Ovary (tissue), 9 donors: ENCODE data around the gene ZNF74. TPM values are rescaled to one million over a fixed set of nuclear protein-coding genes. Genes with fewer than 3 reads are reported as not detected.
"Not testable (repeated sequence)": the region's sequence is repeated elsewhere in the genome, so short reads cannot be mapped to it uniquely, and the experiment has no call there.

Experiments used
- DNase-seq, 5 donors: peaks; one replicate each; pipeline ENCODE4 v3.0.0-alpha.2; 2019 to 2020
- H3K27ac ChIP-seq, 2 donors: fragments of 200-600 bp; one replicate each; pipeline versions ENCODE4 v1.5.1 to v1.8.0; 2019 to 2022
- H3K27me3 ChIP-seq: fragments of 200-600 bp; one replicate; pipeline ENCODE4 v1.8.0; 2022
- H3K36me3 ChIP-seq: fragments of 200-600 bp; sonication (generic); one replicate; pipeline ENCODE4 v1.5.1; 2019
- H3K4me1 ChIP-seq: one replicate; pipeline ENCODE4 v1.8.1; 2013; ENCODE audit warnings: mild to moderate bottlenecking, moderate library complexity; ENCODE audit not compliant: insufficient read depth
- H3K4me3 ChIP-seq: fragments of 200-600 bp; sonication (generic); one replicate; pipeline ENCODE4 v1.5.1; 2017
- H3K9me3 ChIP-seq, 2 donors: fragments of 200-600 bp in 1 of 2; sonication (generic) in 1 of 2; one replicate each; pipeline versions ENCODE4 v1.5.1 to v1.8.1; 2013 to 2019; ENCODE audit warnings: mild to moderate bottlenecking in 1 of 2, moderate library complexity in 1 of 2
- EP300 ChIP-seq: sonication (generic); formaldehyde crosslinking; IDR thresholded peaks from one replicate; pipeline ENCODE4 v1.6.1; 2017; ENCODE audit warnings: antibody characterized with exemption
- POLR2A ChIP-seq: fragments of 450-650 bp; IDR thresholded peaks from one replicate; pipeline ENCODE4 v1.6.1; 2017; ENCODE audit warnings: antibody characterized with exemption, mild to moderate bottlenecking, moderate library complexity
- WGBS, 3 donors: extraction: QIAGEN DNeasy Blood & Tissue Kit in 1 of 3; methylation state at CpG; one replicate each; pipeline versions ENCODE4 v1.1.5 to v1.1.7; 2013 to 2017; 5-methylcytosine and 5-hydroxymethylcytosine counted together
- intact Hi-C, 4 donors: fragments of 100-400 bp; cut with DNase I; formaldehyde crosslinking; loops; one replicate each; pipeline versions ENCODE4 v1.11.0 to v1.15.1; 2022 to 2023
- polyA plus RNA-seq, 2 donors: library from polyadenylated mRNA; stranded (reverse); fragments of 200-250 nt in 1 of 2; fragments of 350-450 nt in 1 of 2; fragmentation: Illumina TruSeq in 1 of 2; extraction: RNeasy Lipid Tissue Mini Kit (QIAGEN cat#74804) in 1 of 2; gene quantifications; one replicate each; pipeline ENCODE4 v1.2.3, GENCODE V29; 2013 to 2014
- total RNA-seq, 7 donors: library from RNA; depleted of rRNA in 2 of 7; stranded (reverse); fragments of >200 nt in 2 of 7; fragmentation: NEBNext Ultra II Directional in 3 of 7; extraction: Animal tissue kit (Norgen Biotek cat#: 25700) in 3 of 7; gene quantifications; one replicate each; pipeline versions ENCODE4 v1.1.0 to v1.2.4, GENCODE V29; 2016 to 2023
- TF ChIP-seq, protein P1 (sequence below), 3 donors: fragments of 450-650 bp in 2 of 3; fragments of 200-600 bp in 1 of 3; IDR thresholded peaks; one replicate each; pipeline versions ENCODE4 v1.5.1 to v1.8.0; 2016 to 2022; ENCODE audit warnings: antibody characterized with exemption in 3 of 3, mild to moderate bottlenecking in 1 of 3
- donor health status: DM: no; HTN: no; CAD: no; lungs with moderate emphysema.
- donor health status: DM: no; HTN: no; CAD: no.
- donor health status: Bipolar disorder and iron deficiency.
- donor health status: DM: yes; HTN: yes; CAD: no.
- donor health status: DM: no; HTN: no; CAD: no.
- donor health status: DM: yes; HTN: yes; CAD: no.

Gene ZNF74
- total and polyA plus RNA-seq, 9 donors, result 6.1 to 16.8 (median 11.6) TPM

- H3K9me3 ChIP-seq, intact Hi-C loops, H3K27ac ChIP-seq, H3K27me3 ChIP-seq, H3K4me1 ChIP-seq, H3K36me3 ChIP-seq, DNase-seq, H3K4me3 ChIP-seq: not testable (repeated sequence)
- WGBS, 3 donors, result 93 to 94% (median 94%) methylated on average over 8 of the region's 8 CpGs
Measured at GRCh38 chr22:20376281-20376680, 17.7 kb upstream of the ZNF74 start.

DNA sequence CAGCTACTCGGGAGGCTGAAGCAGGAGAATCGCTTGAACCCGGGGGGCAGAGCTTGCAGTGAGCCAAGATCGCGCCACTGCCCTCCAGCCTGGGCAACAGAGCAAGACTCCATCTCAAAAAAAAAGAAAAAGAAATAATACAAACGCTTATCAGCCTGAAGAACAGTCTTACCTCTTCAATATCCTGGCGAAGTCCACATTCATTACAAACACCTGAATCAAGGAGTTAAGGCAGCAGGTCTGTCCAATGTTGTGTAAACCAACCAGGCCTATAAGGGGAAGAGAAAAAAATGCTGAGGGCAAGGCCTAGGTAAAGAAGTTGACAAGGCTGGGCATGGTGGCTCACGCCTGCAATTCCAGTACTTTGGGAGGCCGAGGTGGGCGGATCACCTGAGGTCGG is 17.0 kb upstream of the ZNF74 start:
- DNase-seq, H3K36me3 ChIP-seq, H3K4me1 ChIP-seq, H3K27me3 ChIP-seq, H3K4me3 ChIP-seq, intact Hi-C loops, H3K9me3 ChIP-seq, H3K27ac ChIP-seq: not testable (repeated sequence)
- 91 to 96% (median 93%) methylated on average over 11 of the region's 11 CpGs for WGBS, 3 donors

GRCh38 chr22:20378110-20378509 is 15.8 kb upstream of the ZNF74 start:
- no peaks in the 10 kb centered on the region for H3K36me3 ChIP-seq
- TF ChIP-seq EP300 (no peak), POLR2A (no peak)
- TF ChIP-seq, protein P1, sequence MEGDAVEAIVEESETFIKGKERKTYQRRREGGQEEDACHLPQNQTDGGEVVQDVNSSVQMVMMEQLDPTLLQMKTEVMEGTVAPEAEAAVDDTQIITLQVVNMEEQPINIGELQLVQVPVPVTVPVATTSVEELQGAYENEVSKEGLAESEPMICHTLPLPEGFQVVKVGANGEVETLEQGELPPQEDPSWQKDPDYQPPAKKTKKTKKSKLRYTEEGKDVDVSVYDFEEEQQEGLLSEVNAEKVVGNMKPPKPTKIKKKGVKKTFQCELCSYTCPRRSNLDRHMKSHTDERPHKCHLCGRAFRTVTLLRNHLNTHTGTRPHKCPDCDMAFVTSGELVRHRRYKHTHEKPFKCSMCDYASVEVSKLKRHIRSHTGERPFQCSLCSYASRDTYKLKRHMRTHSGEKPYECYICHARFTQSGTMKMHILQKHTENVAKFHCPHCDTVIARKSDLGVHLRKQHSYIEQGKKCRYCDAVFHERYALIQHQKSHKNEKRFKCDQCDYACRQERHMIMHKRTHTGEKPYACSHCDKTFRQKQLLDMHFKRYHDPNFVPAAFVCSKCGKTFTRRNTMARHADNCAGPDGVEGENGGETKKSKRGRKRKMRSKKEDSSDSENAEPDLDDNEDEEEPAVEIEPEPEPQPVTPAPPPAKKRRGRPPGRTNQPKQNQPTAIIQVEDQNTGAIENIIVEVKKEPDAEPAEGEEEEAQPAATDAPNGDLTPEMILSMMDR (IDR thresholded peaks at IDR 0.05), result no peak
- H3K27ac ChIP-seq, result no peak overlapping the region
- intact Hi-C loops, result no loop called here
- DNase-seq, result no peak
- H3K9me3 ChIP-seq, result no peaks in the 10 kb centered on the region
- no peaks in the 10 kb centered on the region for H3K27me3 ChIP-seq
- 84 to 92% (median 90%) methylated on average over 4 of the region's 4 CpGs for WGBS, 3 donors
- H3K4me1 ChIP-seq, result no peaks in the 10 kb centered on the region
- no peak overlapping the region for H3K4me3 ChIP-seq

- H3K27me3 ChIP-seq, H3K9me3 ChIP-seq, H3K4me1 ChIP-seq, H3K36me3 ChIP-seq, intact Hi-C loops, H3K27ac ChIP-seq, DNase-seq, H3K4me3 ChIP-seq: not testable (repeated sequence)
- WGBS, 3 donors, result 90 to 94% (median 91%) methylated on average over 5 of the region's 5 CpGs
Measured at GRCh38 chr22:20378684-20379083, 15.3 kb upstream of the ZNF74 start.

GRCh38 chr22:20380486-20380885 is 13.5 kb upstream of the ZNF74 start:
- WGBS, 3 donors, result 11 to 28% (median 23%) methylated on average over 1 of the region's 1 CpG
- Histone ChIP-seq H3K27me3 (no peaks in the 10 kb centered on the region), H3K36me3 (no peaks in the 10 kb centered on the region), H3K4me3 (no peak overlapping the region), H3K9me3 (no peaks in the 10 kb centered on the region), H3K4me1 (no peaks in the 10 kb centered on the region), H3K27ac (no peak overlapping the region)
- intact Hi-C loops, result no loop called here
- no peak for DNase-seq
- no peak for TF ChIP-seq EP300
- TF ChIP-seq POLR2A, result no peak

GRCh38 chr22:20383538-20383937 is 10.4 kb upstream of the ZNF74 start:
- intact Hi-C loops, result no loop called here
- Histone ChIP-seq H3K36me3 (no peaks in the 10 kb centered on the region), H3K4me1 (no peaks in the 10 kb centered on the region), H3K4me3 (no peak overlapping the region), H3K9me3 (no peaks in the 10 kb centered on the region), H3K27me3 (no peaks in the 10 kb centered on the region), H3K27ac (no peak overlapping the region)
- TF ChIP-seq, protein P1 (IDR thresholded peaks at IDR 0.05), result no peak
- TF ChIP-seq EP300 (no peak), POLR2A (no peak)
- no peak for DNase-seq
- 67 to 76% (median 71%) methylated on average over 9 of the region's 9 CpGs for WGBS, 3 donors

- WGBS, 3 donors, result 61 to 92% (median 68%) methylated on average over 2 of the region's 2 CpGs
Measured at GRCh38 chr22:20384171-20384570, 9.8 kb upstream of the ZNF74 start.

More at GRCh38 chr22:20384171-20384570, 9.8 kb upstream of the ZNF74 start:
- no peaks in the 10 kb centered on the region for H3K27me3 ChIP-seq
- DNase-seq, result no peak
- TF ChIP-seq EP300 (no peak), POLR2A (no peak)
- TF ChIP-seq, protein P1 (IDR thresholded peaks at IDR 0.05), result no peak
- H3K36me3 ChIP-seq, result no peaks in the 10 kb centered on the region
- intact Hi-C loops, result no loop called here
- no peak overlapping the region for H3K4me3 ChIP-seq
- no peak overlapping the region for H3K27ac ChIP-seq
- H3K9me3 ChIP-seq, result no peaks in the 10 kb centered on the region
- no peaks in the 10 kb centered on the region for H3K4me1 ChIP-seq
